GM19397 (cell line): ENCODE measurements around the gene GSTA4.

Experiments
- ATAC-seq: cut with Tn5 transposase; IDR thresholded peaks from one replicate; pipeline ENCODE4 v1.9.1; 2021; ENCODE audit warnings: mild to moderate bottlenecking, moderate library complexity; ENCODE audit not compliant: unreplicated experiment

Gene GSTA4, protein sequence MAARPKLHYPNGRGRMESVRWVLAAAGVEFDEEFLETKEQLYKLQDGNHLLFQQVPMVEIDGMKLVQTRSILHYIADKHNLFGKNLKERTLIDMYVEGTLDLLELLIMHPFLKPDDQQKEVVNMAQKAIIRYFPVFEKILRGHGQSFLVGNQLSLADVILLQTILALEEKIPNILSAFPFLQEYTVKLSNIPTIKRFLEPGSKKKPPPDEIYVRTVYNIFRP

DNA sequence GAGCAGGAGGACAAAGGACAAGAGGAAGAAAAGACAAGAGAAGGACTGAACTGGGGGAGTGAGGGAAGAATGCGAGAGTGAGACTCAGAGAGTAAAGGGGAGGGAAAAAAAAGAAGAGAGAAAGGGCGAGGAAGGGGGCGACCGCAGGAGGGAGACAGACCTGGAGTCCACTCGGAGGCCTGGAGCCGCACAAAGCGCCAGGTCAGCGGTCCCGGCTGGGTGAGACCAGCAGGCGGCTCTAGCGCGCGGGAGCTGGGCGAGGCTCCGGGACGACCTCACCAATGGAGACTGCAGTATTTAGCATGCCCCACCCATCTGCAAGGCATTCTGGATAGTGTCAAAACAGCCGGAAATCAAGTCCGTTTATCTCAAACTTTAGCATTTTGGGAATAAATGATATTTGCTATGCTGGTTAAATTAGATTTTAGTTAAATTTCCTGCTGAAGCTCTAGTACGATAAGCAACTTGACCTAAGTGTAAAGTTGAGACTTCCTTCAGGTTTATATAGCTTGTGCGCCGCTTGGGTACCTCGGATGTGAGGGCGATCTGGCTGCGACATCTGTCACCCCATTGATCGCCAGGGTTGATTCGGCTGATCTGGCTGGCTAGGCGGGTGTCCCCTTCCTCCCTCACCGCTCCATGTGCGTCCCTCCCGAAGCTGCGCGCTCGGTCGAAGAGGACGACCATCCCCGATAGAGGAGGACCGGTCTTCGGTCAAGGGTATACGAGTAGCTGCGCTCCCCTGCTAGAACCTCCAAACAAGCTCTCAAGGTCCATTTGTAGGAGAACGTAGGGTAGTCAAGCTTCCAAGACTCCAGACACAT lies at the start of gene GSTA4:
GSTA4 (minus strand) TSS at position 196 of the 824 bp plus-strand sequence. CDS start 1,041 bp downstream, outside the sequence.
- ATAC-seq, result peak; percentile 99

GRCh38 chr6:53044572-53044971 lies 49.5 kb upstream of the GSTA4 start:
- ATAC-seq, result no peak

- no peak for ATAC-seq
Observed at GRCh38 chr6:53044071-53044470, 49.0 kb upstream of the GSTA4 start.

DNA sequence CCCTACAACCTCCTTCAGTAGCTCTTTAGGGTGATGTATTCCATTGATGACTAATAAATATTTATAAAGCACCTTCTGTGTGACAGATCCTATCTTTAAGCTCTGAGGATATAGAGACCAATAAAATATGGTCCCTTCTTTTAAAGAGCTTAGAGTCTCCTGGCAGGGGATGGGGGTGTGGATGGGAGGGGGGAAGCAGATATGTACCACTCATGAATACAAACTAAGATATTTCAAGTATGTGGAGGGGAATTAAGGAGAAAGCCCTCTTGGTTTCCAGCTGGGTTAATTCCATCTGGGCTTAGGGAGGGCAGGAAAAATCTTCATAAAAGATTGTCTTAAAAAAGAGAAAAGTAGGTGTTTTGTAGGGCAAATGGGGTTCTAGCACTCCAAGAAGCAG lies 48.5 kb upstream of the GSTA4 start:
- ATAC-seq, result no peak

- no peak for ATAC-seq
Observed at GRCh38 chr6:53042112-53042511, 47.0 kb upstream of the GSTA4 start.

- no peak for ATAC-seq
Observed at GRCh38 chr6:53041356-53041755, 46.3 kb upstream of the GSTA4 start.

DNA sequence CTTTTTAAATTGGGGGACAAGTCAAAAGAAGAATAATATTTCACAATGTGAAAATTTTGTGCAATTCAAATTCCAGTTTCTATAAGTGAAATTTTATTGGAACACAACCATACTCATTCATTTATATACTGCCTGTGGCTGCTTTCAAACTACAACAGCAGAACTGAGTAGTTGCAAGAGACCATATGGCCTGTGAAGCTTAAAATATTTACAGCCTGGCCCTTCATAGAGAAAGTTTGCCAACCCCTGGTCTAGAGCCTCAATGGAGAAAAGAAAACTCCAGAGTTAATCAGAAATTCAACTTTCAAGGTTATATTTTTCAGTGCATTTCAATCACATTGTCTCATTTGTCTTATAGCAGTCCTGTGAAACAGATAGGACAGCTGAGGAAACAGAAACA lies 43.5 kb upstream of the GSTA4 start:
- ATAC-seq, result no peak

GRCh38 chr6:53038141-53038540 lies 43.1 kb upstream of the GSTA4 start:
- no peak for ATAC-seq

DNA sequence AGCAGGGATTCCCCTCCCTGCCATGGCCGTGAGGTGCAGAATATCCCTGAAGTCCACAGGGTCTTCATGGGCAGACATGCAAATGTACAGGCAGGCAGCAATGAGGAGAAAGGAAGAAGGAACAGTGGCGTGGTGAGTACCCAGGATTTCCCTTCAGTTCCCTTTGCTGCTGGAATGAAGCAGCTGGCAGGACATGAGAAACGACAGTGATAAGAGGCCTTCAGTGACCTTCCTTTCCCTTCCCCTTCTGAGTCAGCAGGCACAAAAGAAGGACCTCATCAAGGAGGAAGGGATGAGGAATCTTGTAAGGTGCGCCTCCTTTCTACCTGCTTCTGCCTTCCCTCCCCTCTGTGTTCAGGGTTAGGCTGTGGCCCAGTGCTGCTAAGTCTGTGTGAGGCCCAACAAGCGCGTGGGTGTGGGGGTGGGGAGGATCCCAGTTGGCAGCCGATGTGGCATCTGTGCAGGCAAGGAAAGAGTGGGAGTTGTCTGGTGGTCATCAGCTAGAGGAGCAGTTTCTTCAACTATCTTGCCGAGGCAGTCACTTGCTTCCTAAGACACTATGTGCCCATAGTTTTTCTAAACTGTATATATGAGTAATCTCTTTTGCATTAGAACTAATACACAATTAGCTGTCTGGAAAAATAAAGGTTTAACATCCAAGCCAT lies 40.6 kb upstream of the GSTA4 start:
- no peak for ATAC-seq

DNA sequence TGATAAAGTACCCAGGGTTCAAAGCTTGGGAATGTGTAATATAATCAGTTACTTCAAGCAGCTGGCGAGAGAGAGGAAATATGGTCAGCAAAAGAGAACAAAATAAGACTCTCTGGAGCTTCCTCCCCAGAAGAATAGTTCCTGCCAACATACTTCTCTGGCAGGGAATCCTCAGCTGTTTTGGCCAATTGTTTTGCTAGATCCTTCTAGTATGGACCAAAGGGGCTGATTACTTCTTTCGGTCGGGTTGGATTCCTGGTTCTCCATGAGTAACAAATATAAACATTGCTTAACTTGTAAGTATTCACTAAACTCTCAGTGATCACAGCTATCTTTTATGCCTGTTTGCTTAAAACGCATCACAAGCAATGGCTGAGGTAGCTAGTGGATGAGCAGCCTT lies 38.7 kb upstream of the GSTA4 start:
- no peak for ATAC-seq

DNA sequence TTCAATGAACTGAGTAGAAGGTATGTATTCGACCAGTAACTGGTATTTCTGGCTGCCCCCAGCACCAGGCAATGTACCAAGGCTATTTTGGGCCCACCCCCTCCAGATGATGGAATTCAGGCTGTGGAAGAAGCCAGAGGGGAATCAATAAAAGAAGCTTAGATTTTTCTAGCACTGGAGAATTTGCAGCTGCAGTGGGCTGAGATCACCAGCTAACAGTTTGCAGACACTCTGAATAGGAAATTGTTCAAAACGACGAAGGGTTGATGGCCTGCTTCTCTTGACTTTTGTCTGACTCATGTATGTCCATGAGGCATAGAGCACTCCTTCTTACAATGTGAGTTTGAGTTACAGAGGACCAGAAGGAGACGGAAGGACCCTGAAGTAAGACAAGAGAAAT lies 37.8 kb upstream of the GSTA4 start:
- ATAC-seq, result no peak

- no peak for ATAC-seq
Observed at GRCh38 chr6:53031281-53031680, 36.2 kb upstream of the GSTA4 start.

GRCh38 chr6:53029761-53030160 lies 34.7 kb upstream of the GSTA4 start:
- no peak for ATAC-seq

GRCh38 chr6:53029257-53029656 lies 34.2 kb upstream of the GSTA4 start:
- ATAC-seq, result no peak

DNA sequence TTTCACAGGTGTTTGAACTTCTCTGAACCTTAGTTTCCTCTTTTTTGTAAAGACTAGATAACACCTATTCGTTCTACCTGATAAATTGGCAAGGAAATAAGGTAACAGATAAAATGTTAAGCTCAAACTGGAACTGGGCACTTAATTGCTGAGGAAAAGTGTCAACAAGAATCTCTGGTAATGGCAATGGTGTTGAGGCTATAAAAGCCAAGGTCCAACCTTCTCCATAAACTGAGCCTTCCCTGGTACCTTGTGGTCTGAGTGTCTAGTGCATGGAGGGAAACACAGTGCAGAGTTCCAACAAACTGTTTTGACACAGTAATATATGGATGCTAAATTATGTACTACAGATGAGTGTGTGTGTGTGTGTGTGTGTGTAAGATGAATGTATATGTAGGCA lies 33.4 kb upstream of the GSTA4 start:
- no peak for ATAC-seq

DNA sequence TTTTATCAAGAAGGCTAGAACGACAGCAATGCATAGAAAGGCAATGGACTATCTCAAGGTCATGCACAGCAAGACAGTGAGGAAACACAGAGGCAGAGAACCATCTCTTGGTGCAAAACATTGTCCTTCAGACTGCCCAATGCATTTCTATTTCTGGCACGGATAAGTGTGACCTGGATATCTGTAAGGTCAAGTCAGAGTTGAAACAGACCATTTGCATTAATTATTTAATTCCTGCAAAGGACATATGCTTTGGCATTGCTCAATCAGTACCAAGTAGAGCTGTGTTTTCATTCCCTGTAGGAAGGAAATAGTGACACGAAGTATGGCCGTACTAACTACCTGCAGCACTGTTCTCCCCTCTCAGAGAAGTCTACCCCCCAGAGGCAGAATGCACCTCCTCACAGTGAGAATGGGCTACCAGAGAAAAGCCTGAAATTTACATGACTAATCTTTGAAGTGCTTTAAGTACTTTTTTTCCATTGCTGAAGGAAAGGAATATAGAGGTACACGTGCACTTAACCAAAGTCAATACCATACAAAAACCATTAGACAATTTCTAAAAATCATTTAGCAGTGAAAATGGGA lies 32.1 kb upstream of the GSTA4 start:
- ATAC-seq, result no peak

DNA sequence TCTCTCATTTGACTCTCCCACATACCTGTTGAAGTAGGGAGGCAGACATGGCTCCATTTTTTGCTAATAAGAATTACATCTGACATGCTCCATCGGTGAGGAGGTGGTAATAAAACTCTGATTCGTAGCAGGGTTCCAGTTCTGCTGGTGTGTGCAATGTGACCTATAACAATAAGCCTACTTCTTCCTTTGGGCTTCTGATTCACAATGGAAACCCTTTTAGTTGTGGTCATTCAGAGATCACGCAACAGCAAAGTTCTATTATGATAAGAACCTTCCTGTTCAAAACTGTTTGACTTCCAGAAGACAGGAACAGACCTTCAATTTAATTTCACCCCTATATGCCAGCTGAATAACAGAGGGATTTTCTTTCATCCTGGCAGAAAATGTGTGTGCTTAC lies 31.4 kb upstream of the GSTA4 start:
- ATAC-seq, result no peak

- ATAC-seq, result no peak
Observed at GRCh38 chr6:53023323-53023722, 28.2 kb upstream of the GSTA4 start.

DNA sequence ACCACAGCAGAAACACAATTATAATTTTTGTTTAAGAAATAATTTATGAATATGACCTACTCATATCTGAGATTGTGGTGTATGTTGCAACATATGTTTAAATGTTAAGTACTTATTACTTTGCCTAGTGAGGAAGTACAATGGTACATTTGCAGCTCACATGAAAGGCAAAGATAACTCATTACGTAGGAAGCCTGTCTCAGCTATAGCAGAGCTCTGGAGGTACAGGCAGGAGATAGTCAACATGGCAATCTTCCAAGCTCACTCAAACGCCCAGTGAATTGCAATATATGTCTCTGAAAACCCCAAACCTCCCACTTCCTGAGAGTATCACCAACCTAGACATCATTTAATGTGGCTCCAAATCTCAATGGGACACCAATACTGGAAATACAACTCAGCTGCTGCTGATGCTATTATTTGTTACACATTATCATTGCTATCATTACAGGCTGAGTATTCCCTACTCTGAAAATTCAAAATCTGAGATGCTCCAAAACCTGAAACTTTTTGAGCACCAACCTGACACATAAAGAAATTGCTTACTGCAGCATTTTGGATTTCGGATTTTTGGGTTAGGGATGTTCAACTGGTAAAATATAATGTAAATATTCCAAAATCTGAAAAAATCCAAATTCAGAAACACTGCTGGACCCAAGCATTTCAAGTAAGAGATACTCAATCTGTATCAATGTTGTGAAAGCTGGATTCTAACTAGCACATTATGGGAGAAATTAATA lies 25.1 kb upstream of the GSTA4 start:
- ATAC-seq, result no peak

- no peak for ATAC-seq
Observed at GRCh38 chr6:53018446-53018845, 23.4 kb upstream of the GSTA4 start.

DNA sequence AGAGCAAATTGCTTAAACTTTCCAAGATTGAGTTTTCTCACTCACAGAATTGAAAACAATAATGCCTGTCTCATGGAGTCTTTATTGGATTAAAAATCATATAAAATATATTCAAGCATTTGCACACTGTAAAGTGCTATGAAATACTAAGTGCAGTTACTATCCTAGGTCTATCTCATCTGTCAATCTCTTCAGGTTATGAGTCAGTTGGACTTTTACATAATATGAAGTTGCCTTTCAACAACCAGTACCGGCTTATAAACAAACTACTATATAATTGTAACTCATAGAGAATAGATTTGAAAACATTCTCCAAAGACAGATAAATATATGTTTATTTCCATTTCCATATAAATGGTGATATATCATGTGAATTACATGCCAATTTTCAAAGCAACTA lies 20.4 kb upstream of the GSTA4 start:
- no peak for ATAC-seq
